ENCODE data around the gene CEP55. TPM values are rescaled to one million over a fixed set of nuclear protein-coding genes. Genes with fewer than 3 reads are reported as not detected.

CEP55 gene
- total RNA-seq, 1 experiment from 2014 or later: 49.4 TPM

Other genes with a start within 250 kb of the CEP55 start
- 4.2 and 4.6 TPM in 2 replicates for gene MYOF, start 14.3 kb upstream of the CEP55 start, total RNA-seq (2014; rRNA removed; shearing (Covaris generic))
- not detected in 2 replicates for gene FFAR4, start 70.1 kb downstream of the CEP55 start, total RNA-seq (2014; rRNA removed; shearing (Covaris generic))
- not detected in 2 replicates for gene RBP4, start 104.6 kb downstream of the CEP55 start, total RNA-seq (2014; rRNA removed; shearing (Covaris generic))
- not detected in 2 replicates for gene PDE6C, start 115.9 kb downstream of the CEP55 start, total RNA-seq (2014; rRNA removed; shearing (Covaris generic))
- 9.1 and 12.3 TPM in 2 replicates for gene FRA10AC1, start 206.0 kb downstream of the CEP55 start, total RNA-seq (2014; rRNA removed; shearing (Covaris generic))